NCI-H146 (cell line): ENCODE results near the gene GPR84.
A peak's percentile ranks its signal among the peaks of the same experiment; 100 is the strongest.
"Not testable (repeated sequence)": the region's sequence is repeated elsewhere in the genome, so short reads cannot be mapped to it uniquely, and the experiment has no call there.

Experiments used
- DNase-seq: peaks from one replicate; lab custom pipeline; 2025; lab: John Stamatoyannopoulos, UW

The GPR84 gene

DNA sequence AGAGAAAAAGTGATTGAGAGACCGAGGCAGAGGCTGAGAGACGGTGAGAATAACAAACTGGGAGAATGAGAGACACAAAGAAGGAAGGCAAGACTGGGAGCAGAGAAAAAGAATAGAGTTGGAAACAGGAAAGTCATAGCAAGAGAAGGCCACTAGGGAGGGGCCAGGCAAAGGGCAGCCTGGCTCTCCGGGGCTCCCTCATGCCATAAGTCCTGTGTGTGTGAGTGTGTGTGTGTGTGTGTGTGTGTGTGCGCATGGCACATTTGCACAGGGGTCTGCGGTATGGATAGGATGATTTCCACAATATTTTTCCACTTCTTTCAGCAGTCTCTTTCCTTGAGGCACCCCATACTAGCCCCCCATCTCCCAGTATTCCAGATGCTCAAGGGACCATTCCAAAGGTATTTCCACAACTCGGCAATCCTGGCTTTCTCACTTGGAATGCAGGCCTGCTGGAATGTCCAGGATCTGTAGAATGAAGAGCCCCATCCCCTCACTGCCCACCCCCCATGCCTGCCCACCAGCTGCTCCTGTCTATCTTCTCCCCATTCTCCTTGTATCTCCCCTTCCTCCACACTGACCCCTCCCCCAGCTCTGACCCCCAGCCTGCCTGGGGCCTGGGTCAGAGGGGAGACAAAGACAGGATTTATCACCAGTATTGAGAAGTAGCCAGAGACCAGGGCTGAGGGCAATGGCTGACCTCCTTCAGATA, 9.0 kb downstream of the GPR84 start:
- DNase-seq = no peak

DNA sequence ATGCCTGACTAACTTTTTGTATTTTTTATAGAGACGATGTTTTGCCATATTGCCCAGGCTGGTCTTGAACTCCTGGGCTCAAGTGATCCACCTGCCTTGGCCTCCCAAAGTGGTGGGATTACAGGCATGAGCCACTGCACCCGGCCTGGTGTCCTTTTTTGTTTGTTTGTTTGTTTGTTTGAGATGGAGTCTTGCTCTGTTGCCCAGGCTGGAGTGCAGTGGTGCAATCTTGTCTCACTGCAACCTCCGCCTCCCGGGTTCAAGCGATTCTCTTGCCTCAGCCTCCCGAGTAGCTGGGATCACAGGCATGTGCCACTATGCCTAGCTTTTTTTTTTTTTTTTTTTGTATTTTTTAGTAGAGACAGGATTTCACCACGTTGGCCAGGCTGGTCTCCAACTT, 10.0 kb downstream of the GPR84 start:
- not testable (repeated sequence) for DNase-seq

DNA sequence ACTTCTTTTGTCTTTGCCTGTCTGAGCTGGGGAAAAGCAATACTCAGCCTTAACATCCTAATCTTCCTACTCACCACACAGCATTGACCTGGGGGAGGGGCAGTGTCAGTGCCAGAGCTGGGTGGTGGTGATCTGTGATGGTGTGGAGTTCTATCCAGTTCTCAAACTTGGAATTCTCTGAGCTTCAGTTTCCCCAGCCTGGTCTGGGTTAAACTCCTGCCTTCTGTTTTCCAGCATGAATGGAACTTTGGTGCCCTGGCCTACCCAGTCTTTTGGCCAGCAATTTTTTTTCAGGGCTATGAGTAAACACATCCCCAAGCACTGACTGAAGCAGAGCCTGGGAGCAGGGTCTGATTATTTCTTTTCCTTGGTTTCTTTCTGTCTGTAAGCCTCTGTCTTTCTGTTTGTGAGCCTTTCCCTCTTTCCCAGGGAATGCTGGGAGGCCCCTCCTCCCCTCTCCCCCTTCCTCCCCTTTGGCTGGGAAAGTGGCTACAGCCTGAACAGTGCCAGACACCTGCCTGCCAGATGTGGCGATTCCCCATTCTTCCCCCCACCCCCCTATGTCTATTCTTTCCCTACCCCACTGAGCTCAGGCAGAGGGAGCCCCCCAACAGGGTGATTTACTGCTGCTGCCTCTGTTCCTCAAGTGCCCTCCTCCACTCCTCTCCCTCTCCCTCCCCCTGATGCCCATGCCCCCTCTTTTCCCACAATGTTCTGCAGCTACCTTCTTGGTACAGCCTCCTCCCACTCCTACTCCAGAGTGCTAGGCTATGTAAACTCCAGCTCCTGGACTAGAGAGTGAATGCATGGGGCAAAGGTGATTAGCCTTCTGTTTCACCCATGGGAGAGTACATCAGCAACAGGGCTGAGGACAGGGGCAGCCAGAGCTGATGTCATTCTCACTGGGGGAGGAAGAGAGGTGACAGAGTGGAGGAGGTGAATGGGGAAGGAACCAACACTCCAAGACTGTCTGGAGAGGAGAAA, 11.1 kb downstream of the GPR84 start:
- no peak for DNase-seq

DNA sequence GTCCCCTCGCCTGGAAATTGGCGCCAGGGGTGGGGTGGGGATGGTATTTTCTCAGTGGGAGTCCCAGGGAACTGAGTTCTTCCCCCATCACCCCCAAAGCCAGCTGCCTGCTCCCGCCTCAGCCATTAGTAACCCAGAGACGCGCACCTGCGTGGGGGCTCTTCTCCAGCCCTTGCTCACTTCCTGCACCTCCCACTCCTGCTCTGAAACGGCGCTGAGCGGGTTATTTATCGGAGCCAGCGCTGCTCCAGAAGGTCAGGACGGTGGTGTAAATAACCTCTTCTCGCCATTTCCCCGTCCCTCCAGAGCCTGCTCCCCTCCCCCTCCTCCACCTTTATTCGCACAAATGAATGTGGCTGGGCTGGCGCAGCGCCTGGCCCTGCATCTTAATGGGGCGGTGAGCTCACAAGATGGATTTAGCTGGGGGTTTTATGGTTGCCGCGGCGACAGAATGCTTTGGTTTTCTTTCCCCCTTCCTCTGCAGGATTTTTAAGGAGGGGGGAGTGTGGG, 12.2 kb downstream of the GPR84 start:
- DNase-seq = peak; percentile 77

DNA sequence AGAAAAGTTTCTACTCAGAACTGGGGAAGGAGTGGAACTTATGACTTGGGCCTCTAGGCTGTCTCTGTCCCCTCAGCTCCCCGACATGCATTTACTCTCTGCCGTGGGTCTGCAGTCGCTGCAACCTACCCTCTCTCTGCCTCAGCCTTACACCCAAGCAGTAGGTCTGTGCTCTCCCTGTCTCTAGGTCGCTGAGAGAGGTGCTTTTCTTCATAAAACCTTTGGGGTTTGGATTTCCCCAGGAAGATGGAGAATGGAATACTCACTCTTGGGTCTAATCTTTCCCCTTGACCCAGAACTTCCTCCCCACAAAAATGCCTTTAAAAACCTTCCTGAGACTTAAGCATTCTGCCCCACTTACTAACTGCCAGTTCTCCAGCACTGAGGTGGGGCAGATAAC, 12.9 kb downstream of the GPR84 start:
- no peak for DNase-seq

DNA sequence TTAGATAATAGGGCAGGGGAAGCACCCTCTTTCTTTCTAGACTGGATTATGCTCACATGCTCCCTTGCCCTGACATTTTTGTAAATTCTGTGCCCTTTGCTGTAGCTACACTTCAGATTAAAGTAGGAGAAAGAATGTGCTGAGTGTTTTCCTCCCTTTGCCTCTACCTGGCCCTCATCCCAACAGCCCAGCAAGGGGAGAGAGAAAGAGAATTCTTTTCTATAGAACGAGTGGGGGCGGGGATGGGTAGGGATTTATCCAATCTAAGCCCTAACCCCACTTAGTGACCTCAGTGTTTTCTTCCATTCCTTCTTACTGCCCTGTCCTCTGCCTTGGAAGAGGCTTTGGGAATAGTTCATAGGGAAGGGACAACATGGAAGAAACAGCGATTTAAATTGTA, 13.5 kb downstream of the GPR84 start:
- no peak for DNase-seq

DNA sequence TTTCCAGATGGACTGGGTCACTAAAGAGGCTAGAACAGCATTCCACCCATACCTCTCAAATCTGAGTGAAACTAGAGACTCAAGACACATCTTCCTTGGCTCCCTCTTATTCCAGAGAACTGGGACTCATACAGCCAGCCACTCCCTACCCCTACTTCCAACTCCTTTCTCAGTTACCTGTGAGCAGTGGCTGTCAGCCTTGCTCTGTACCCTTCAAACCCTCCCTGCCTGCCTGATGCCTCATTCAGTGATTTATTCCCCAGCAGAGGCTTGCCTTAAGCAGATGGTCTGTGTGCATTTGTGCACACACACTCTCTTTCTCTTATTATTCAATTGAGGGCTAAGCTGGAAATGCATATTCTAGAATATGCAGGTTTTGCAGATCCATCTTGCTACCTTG, 14.6 kb downstream of the GPR84 start:
- DNase-seq = no peak

DNA sequence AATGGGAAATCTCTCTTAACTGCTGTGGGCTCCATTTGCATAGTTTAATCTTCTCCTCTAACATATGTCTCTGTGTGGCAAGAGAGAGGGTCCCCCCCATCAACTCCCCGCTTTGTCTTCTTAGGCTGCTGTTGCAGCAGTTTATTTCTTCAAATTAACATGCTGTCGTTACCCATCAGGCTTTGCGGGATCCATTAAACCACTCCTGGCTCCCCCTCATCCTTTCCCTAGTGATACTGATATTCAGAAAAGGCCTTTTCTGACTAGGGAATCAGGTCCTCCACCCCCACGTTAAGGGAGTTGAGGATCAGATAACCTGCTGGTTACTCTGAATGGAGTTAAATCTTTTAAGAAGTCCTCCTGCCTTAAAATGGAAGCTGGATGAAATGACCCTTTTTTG, 15.2 kb downstream of the GPR84 start:
- DNase-seq = no peak

DNA sequence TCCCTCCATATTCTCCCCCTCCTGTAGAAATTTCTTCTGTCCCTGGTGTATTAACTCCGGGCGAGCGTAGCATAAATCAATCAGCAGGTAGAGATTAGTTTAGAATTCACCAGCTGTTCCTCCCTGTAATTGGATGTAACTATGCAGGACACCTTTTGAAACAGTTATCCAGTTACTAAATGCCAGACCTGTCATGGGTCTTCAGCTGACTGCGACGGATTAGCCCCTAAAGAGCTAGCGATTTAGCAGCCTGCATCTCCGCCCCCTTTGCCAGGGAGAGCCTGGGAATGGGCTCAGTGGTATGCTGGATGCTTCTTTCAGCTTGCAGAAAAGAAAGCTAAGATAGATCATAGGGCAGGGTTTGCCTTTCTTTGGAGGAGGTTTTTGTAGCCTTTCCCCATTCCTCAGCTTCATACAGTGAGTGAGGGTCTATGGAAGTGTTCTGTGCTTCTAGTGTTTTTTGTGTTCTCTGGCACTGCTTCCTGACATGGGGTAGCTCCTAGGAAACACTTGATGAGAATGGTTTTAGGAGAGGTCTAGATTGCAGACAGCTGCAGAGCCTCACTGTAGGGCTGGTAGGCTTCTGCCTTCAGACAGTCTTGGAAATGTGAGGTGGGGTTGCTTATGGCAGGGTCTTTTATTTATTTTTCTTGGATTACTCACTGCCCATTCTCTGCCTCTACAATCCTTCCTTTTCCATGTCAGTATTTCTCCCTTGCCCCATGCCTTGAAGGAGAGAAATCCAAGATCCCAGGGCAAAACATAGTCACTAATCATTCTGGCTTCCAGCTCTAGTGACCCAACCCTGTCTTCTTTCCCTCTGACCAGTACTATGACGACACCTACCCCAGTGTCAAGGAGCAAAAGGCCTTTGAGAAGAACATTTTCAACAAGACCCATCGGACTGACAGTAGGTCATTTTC, 22.6 kb downstream of the GPR84 start:
- DNase-seq = no peak

DNA sequence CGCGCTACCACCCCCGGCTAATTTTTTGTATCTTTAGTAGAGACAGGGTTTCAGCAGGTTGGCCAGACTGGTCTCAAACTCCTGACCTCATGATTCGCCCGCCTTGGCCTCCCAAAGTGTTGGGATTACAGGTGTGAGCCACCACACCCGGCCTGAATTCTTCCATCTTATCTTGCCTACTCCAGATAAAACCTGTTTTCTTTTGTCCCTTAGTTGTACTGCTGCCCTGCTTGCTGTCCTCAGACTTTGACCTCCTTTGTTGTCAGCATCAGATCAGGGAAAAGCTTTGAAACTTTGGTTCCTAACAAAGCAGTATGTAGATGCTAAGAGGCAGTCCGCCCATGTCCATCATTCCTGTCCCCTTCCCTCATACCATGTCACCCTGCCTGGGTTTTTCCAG, 23.4 kb downstream of the GPR84 start:
- DNase-seq = no peak

DNA sequence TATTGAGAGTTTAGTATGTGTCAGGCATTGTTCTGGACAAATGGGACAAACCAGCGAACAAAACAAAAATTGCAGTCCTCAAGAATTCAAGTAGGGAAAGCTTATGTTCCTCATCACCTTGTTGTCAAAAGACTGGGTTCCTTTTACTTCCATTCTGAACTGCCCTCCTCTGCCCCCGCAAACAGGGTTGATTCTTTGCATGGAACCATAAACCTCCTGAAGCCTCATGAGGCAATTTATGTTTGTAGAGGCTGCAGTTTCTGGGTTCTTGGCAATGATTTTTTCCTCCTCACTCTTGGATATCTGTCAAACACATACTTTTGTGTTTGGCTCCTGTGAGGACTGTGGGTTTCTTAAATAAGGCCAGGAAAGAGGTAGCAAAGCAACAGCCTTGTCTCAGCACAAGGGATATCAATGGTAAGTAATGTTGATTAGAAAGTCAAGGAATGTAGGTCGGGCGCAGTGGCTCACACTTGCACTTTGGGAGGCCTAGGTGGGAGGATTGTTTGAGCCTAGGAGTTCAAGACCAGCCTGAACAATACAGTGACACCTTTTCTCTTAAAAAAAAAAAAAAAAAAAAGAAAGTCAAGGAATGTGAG, 25.5 kb downstream of the GPR84 start:
- no peak for DNase-seq

DNA sequence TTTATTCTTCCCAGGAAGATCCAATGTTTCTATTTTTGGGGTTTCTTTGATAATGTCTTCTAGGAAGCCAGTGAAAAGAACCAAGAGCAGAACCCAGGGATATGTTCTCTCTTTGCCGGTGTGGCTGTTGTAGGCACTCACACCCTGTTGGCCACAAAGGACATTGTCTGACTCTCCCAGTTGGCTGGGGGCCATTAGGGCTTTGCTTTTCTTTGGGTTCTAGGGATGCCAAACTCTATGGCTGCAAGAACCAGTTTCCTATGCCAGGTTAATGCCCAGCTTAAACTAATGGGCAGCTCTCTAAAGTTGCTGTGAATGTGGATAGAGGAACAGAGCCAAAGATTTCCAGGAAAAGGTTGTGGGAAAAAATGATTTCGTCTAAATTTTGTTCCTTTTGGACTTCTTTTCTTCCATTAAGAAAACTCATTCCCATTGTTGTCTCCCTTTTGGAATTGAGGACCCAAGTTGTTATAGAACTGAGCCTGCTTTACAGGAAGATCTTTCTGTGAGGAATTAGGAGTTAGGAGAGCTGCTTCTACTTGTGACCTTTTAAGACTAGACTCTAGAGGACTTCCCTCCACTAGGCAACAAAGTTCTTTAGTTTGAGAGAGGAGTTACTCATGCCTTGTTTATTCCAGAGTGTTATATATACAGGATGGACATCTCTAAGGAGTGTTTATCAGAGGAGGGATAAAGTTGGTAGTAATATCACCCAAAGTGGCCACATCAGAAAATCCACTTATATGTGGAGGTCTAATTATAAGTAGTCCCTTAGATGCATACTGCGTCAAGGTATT, 26.2 kb downstream of the GPR84 start:
- DNase-seq = no peak

DNA sequence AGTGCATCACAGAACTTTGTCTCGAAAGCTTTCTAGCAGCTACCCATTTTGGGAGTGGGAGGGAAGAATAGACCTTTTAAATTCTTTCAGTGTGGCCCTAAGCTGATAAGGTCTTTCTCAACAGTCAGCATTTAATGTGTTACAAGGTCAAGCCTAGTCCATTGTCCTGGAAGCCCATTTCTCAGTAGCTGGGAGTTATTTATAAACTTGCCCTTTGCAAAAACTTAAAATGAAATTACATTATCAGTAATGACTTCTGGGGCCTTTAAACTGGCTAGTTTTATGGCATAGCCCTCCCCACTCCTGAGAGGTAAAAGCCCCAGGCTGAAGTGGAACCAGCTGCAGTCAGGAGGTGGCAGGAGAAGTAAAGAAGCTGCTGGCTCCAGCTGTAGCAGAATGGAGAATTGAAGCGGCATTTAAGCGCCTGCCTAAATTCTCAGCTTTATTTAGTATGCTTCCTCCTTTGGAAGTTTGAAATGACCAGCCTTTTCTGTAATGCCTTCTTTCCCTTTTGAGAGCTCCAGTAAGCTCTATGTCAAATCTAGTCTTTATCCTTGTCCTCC, 26.9 kb downstream of the GPR84 start:
- no peak for DNase-seq

DNA sequence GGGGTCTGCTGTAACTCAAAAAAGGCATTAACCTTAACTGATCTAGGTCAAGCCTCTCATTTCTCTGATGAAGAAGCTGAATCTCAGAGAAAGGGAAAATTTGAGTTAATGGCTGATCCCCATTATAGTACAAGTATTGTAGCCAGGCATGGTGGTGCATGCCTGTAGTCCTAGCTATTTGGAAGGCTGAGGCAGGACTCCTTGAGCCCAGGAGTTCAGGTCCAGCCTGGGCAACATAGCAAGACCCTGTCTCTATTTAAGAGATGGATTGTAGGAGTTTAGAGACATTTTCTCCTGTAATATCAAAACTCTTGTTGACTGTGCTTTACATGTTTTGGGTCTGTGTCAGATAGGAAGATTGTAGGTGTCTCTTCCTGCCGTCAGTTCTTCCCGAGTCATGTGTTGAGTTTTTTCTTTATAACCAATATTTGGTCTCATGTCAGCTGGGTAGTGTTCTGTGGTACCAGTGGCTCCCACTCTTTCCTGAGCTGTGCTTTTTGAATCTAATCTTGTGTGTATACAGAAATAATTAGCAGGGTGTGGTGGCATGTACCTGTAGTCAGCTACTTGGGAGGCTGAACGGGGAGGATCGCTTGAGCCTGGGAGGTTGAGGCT, 30.8 kb downstream of the GPR84 start:
- no peak for DNase-seq

DNA sequence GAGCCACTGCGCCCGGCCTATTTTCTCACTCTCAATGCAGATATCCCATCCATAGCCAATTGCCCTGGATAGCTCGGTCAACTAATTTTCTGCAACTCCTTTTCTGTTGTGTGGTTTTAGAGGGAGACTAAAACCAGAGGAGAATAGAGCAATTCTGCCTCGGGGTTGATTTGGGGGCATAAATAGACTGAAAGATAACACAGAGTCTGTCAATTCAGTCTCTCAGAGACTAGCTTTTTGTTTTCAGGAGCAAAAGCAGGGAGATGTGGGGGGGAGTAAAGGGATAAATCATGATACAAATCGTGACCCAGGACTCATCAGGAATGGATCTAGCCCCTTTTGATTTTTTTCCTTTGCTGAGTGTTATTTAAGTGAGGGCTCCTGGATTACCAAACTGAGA, 32.8 kb downstream of the GPR84 start:
- no peak for DNase-seq

DNA sequence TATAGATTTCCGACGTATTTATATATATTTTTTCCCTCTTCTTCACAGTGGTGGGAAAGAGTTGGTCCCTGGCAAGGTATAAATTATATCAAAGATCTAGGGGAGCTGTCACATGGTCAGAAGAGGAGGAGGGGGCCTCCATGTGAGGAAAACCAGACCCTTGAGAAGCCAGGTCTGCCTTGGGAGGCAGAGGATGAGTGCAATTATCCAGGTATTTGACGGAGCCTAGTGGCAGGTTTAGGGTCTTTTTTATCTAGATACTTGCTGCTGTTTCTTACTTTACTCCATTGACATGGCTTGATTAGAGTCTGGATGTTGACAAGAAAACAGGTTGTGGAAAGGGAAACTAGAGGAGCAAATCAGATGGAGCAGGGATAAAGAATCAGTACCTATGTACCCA, 33.8 kb downstream of the GPR84 start:
- no peak for DNase-seq

DNA sequence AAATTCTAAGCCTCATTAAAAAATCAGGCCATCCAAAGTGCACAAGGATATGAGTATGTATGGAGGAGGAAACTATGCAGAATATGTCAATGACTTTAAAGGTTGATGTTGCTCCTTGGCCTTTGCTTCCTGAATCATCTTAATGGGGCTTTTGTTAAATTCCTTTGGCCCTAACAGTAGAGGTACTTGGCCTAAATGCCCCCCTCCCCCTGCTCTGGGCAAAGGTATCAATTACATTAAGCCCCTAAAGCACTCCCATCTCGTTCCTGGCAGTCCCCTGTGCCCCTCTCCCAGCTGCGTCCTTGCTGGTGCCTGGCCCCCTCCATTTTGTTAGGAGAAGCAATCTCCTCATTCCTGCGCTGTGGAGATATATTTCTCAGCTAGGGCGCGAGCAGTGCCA, 34.5 kb downstream of the GPR84 start:
- DNase-seq = no peak

DNA sequence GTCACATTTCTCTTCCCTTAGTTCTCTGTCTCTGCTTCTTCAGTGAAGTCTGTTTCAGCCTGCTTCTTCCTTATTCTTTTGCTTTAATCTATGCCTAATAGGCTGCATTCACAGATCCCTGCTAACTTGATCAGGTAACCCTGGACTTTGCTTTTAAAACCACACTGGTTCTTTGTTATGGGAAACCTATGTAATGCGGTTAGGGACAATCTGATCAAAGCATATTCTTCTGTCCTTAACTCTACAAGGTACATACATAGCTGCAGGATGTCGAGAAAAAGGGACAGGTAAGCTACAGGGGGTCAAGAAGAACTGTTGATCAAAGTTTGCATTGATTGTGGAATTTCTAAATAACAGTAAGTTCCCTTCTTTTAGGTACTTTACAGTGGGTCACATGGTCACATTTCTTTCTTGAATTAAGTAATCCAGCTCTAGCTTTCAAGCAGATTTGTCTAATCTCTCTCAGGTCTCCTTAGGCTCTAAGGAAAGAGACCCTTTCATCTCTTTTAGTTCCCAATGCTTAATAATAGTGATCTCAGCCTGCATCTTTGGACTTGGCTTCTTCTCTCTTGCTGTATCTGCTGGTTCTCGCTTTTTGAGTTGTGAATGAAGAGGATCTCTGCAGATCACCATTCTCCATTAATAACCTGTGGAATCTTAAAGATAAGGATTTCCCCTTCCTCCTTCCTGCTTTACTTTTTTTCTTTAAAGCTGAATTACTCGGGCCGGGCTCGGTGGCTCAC, 35.5 kb downstream of the GPR84 start:
- DNase-seq = no peak

DNA sequence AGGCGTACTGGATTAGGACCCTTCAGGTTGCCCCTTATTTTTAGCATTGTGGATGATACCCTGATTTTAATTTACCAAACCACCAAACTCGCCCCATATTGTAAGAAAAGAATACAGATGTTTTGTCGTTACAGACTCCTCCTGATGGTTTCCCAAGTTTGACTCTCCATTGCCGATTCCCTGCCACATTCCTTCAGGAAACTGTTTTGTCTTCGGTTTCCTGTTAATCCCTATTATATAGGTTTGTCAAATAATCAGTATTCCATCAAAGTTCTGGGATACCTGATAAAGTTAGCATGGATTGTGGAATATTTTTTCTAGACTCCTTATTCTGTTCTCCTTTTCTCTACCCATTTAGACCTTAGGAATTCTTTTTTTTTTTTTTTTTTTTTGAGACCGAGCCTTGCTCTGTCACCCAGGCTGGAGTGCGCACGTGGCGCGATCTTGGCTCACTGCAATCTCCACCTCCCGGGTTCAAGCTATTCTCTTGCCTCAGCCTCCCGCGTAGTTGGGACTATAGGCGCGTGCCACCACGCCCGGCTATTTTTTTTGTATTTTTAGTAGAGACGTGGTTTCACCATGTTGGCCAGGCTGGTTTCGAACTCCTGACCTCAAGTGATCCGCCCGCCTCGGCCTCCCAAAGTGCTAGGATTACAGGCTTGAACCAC, 38.7 kb downstream of the GPR84 start:
- DNase-seq = not testable (repeated sequence)
